Ammon's horn (tissue), 1 donor: Measurements from ENCODE around the gene ZNF638.

Experiments
- DNase-seq: peaks from one replicate; pipeline ENCODE4 v3.0.0-alpha.2; 2016; ENCODE audit warnings: low spot score

Gene ZNF638

DNA sequence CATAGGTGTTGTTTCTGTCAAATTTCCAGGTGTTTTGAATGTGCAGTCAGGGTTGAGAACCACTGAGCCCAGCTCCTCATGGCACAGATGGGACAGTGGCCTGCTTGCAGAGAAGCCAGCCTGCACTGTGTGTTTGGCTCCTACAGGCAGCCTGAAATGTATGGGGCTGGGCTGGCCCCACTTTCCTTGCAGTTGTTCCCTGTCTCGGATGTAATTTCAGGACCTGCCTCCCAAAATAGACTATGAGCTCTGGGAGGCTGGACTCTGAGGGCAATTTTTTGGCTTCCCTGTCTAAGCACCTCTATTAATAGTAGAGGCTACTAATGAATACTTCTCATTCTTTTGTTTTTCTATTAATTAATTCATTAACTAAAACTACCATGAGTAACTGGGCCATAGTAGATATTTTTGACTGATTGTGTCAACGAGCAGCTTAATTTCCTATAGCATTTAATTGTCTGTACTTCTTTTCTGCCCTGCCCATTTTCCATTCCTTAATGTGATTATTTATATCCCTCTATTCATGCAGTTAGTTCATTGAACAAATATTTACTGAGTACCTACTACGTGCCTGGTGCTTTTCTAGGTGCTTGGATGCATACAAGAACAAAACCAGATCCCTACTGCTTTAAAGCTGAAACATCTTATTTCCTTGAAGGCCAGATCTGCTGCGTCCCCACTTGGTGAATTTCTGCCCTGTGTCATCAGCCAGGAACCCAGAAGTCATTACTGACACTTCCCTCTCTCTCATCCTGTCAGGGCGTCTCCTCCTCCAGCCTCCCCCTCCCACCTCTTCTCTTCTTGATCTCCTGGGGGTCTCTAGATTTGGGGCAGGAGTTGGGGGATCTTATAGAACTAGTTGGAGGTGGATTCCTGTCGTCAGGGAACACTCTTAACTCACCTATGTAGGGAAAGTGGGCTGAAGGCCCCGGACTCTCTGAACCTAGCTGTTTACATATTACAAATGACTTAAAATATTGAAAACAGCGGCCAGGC lies 138.1 kb downstream of the ZNF638 start:
- DNase-seq: no peak

DNA sequence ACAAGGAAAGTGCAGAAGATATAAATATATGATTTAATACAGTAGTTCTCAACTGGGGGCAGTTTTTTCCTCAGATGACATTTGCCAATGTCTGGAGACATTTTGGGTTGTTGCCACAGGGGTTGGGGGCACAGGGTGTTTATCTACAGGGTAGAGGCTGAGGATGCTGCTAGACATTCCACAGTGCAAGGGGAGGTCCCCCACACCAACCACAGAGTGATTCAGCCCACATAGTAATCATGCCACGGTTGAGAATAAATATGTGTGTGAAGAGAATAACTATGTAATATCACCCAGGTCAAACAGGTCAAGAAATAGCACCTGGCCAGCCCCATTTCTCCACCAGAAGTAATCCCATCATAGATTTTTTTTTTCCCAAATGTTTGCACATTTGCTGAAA lies 139.7 kb downstream of the ZNF638 start:
- no peak for DNase-seq

DNA sequence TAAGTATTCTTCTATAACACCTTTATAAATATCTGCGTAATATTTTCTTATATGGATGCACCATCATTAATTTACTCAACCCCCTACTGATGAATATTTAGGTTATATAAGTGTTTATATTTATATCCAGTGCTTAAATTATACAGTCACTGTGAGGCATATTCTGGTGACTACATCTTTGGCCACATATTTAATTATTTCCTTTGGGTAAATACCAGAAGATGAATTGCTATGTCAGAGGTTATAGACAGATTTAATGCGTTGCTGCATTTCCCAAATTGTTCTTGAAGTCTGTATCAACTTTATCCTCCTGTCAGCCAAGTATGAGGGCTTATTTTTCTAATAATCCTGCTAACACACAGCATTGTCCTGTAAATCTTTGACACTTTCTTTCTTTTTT lies 140.4 kb downstream of the ZNF638 start:
- DNase-seq: no peak

DNA sequence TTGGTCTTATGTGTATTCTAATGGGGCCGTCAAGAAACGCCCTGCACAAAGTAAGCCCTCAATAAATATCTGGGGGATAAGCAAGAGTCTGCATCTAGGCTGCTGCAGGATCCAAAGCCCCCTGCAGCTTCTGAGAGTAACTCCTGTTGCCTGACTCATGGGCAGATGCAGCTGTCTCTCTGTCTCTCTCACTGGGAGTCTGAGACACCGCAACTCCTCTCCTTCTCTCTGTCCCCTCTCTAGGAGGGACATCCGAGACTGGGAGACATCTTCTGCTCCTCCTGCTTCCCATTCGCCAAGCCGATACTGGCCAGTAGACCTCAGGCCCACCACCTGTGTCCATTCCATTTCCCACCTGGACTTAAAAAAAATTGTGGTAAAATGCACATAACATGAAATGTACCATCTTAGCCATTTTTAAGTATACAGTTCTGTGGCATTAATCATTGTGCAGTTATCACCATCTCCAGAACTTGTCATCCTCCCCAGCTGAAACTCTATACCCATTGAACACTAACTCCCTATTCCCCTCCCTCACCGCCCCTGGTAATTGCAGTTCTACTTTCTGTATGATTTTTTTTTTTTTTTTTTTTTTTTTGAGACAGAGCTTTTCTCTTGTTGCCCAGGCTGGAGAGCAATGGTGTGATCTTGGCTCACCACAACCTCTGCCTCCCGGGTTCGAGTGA lies 141.9 kb downstream of the ZNF638 start:
- no peak for DNase-seq

DNA sequence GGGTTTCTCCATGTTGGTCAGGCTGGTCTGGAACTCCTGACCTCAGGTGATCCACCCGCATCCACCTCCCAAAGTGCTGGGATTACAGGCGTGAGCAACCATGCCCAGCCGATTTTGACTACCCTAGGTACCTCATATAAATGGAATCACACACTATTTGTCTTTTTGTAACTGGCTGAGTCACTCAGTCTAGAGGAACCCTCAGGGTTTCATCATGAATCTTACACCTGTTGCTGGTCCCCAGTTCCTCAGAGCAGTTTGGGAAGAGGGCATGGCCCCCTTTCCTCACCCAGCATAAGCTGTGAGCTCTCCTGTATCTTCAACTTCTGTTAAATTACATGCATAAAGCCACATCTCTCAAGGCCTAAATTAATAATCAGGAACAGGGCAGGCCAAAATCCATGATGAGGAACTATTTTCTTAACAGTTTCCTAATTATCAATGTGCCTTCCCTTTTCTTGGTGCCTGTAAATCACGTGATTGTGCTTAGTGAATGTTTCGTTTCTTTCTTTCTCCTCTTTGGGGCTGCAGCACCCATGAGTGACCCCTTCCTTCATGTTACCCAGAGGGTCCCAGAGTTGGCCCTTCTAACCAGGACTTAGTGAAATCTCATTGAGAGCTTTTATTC lies 142.6 kb downstream of the ZNF638 start:
- DNase-seq: no peak

DNA sequence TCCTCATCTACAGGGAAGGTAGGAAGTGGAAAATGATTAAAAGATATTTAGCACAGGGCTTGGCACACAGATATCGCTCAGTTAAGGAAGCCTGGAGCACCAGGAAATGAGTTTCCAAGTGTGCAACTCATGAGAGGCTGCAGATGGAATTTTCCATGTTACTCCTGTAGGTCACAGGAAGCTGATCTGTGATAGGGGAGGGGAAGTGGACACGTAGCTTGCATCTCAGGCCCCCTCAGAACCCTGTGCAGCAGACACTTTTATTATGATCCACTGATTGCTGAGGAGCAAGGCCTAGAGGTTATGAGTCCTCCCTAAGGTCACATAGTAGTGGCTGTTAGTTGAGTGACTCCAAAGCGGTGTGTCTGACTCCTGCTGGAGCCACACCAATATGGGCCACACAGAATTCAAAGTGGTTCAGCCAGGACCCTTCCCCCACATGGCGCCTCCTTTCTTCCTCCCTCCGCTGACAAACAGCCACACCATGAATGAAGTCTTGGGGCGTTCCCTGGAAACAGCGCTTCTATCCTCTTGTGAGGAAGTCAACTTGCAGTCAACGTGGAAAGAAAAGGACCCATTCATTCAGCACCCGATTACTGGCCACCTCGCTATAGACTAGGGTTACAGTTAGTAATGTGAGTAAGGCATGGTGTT lies 143.3 kb downstream of the ZNF638 start:
- DNase-seq: no peak

DNA sequence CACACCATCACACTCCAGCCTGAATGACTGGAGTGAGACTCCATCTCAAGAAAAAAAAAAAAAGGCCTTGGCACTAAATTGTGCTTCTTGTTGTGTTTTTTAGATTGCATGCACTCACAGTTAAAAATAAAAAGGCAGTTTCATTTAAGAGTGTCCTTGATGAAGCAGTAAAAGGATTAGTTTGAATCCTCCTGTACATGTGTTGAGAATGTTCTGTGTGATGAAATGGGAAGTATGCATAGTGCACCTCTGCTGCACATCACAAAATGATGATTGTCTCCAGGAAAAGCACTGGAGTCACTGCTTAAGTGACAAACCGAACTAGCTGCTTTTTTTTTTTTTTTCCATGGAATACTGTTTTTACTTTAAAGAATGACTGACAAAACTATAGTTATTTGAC lies 144.9 kb downstream of the ZNF638 start:
- DNase-seq: no peak

DNA sequence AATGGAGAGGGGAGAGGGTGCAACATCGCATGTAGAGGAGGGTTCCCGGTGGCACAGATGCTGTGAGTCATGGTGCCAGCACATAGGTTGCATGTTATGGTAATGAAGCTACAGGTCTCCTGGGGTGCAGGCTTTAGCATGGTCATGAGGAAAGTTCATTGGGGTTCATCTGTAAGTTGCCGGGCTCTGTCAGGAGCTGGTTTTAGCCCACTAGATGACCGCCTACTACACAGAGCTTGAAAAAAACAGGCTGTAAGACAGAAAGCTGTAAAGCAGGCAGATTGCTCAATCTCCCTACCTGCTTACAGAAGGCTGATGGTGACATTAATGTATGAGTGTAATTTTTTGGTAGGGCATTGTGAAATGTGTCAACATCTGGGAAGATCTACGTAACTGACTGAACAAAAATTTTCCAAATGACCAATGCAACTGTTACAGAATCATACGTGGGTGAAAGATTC lies 145.7 kb downstream of the ZNF638 start:
- DNase-seq: no peak

DNA sequence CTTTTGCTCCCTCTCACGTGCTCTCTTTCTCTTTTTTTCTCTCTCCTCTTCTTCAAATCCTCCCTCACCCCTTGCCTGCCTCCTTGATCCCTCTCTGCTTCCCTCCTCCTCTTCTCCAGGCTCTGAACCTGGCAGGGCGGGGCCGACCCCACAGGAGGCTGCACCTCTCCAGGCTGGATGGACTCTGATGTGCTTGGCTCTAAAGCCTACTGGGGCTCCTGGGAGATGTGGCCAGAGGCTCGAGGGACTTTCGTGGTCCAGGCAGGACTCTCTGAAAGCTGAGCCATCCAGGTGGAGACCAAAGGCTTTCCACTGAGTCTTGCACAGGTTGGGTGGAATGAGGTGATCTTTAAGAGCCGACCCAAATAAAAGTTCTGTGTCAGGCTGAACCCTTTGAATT lies 147.2 kb downstream of the ZNF638 start:
- DNase-seq: no peak

DNA sequence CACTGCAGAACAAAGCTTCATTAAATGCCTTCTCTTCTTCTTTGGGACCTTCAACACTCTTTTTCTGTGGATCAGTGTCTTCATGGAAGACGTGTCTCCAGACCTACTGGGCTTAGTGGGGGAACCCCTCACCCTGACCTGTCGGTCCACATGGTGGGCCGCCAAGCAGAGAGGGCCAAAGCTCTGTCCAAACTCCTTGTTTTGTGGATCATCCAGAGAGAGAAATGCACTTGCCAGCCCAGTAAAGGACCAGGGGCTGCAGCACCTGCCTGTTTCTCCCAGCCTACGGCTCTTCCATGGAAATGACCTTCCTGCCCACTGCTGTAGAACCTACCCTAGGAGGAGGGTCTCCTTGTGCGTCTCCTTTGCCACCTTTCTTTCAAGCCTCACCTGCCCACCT lies 147.7 kb downstream of the ZNF638 start:
- DNase-seq: no peak

DNA sequence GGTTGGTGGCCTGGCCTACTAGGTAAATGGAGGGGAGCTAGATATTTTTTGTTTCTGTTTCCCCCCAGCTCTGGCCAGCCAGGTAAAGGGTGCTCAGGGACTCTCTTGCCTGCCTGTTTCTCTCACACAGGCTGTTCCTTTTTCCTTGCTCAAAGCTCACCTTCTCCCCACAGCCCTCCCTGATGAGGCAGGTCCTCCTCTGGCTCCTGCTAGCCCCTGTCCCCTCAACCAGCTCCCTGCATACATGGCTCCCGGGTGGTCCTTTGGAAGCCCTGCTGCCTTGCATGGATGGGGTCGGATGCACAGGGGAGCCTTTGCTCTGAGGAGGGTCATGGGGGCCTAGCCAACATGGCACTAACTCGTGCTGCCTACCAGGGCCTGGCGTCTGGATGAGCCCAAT lies 149.5 kb downstream of the ZNF638 start:
- no peak for DNase-seq

DNA sequence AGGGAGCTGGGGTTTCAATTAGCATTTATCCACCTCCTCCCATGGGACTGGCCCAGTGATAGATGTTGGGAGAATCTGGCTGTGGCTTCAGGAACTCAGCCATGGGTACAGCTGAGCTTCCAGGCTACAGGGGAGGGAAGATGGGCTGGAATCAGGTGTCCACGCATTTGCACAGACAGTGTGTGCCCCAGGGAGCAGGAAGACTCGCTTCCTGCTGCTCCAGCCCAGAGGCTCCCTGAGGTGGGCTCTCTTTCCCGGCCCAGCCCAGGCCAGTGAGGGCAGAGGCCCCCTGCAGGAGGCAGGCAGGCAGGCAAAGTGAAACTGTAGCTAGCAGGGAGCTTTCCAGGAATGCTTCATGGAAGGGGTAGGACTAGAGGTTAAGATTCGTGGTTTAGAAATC lies 150.5 kb downstream of the ZNF638 start:
- DNase-seq: no peak

DNA sequence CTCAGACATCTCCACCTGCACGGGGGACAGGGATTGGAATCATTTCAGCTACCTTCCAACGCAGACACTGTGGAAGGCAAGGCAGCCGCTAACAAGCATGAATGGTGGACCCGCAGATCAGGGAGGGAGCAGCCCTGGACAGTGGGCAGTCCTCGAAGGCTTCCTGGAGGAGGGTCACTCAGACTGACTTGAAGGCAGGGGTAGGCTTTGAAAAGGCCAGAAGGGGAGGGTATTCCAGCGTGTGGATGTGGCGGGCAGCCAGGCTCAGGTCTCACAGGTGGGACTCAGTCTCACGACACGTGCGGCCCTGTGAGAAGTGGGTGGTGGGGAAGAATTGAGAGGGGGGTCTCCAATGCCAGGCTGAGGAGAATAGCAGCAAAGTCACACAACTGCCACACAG lies 151.7 kb downstream of the ZNF638 start:
- no peak for DNase-seq

DNA sequence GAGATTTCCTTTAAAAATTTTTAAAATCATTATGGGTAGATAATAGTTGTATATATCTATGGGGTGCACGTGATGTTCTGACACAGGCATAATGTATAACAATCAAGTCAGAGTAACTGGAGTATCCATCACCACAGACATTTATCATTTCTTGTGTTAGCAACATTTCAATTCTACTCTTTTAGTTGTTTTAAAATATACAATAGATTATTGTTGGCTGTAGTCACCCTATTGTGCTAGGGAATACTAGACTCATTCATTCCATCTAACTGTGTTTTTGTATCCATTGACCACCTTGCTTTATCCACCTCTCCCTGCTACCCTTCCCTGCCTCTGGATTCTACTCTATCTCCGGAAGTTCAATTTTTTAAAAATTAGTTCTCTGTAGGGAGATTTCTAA lies 152.8 kb downstream of the ZNF638 start:
- no peak for DNase-seq
